Activated CD4-positive, alpha-beta T cell treated with anti-CD3 and anti-CD28 coated beads, Interleukin-2, amount 50 U/mL, for 48 hours (primary cell): Measurements from ENCODE around the gene PBX1.

ENCODE experiments used
- DNase-seq, 2 experiments: peaks; one replicate each; pipeline ENCODE4 v3.0.0-alpha.2; 2020

The PBX1 gene

GRCh38 chr1:164564378-164564777 is 5.4 kb downstream of the PBX1 start:
- no peak for DNase-seq

- no peak for DNase-seq
These were observed 6.4 kb downstream of the PBX1 start for GRCh38 chr1:164565357-164565756.

- DNase-seq, result no peak
These were observed 8.8 kb downstream of the PBX1 start for GRCh38 chr1:164567774-164568173.

DNA sequence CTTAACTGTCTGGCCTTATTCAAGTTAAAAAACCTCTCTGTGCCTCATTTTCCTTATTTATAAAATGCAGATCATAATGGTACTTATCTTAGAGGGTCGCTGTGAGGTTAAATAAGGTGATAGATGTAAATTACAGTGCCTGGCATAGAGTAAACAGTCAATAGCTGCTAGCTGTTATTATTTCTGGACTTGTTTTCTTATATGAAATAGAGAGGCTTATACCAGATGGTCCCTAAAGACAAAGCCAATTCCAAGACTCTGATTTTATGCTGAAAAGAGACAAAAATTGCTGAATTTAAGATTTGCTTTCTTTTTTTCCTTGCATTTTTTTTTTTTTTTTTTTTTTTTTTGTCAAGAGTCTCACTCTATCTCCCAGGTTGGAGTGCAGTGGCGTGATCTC is 10.3 kb downstream of the PBX1 start:
- no peak for DNase-seq

GRCh38 chr1:164569866-164570265 is 10.9 kb downstream of the PBX1 start:
- no peak for DNase-seq

- DNase-seq, result no peak
These were observed 12.3 kb downstream of the PBX1 start for GRCh38 chr1:164571333-164571732.

GRCh38 chr1:164575356-164575886 is 16.4 kb downstream of the PBX1 start:
- no peak for DNase-seq

DNA sequence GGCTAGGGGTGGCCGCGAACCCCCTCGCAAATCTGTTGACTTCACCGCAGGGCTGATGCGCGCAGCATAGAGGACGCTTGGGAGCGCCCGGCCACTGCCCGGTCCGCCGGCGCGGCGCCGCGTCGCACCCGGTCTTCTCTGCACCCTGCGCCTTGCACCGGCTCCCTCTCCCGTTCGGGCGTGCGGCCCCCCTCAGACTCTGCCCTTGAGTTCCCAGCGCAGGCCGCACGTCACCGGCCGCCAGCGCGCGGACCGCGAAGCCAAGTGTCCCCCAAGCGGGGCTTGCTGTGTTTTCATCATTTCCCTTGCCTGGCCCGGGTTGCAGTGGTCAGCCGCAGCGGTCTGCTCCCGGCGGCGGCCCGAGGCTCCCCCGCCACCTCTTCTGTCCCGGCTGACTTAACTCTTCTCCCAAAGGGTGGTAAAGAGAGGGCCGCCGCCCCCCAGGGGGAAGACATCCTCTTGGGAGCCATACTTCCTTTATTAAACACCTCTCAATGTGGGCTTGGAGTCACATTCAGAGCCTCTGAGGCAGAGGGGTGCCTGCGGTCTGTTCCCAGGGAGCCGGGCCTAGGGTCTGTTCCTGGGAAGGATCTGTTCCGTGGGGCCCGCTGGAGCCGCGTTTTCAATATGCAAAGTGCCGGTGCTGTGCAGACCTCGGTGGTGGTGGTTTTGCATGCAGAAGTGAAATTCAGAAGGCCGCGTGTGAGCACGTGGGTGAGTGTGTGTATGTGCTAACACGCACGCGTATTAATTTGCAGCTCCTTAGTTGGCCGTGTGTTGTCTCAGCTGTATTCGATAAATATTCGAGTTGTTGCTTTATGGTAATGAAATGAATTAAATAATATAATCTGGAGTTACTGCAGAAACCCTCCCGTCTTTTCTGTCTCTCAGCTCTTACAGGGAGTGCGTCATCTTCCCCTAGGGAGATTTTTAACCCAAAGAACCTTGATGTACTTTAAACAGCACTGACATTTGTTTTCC is 17.6 kb downstream of the PBX1 start:
- no peak for DNase-seq

- no peak for DNase-seq
These were observed 18.3 kb downstream of the PBX1 start for GRCh38 chr1:164577291-164577690.

- DNase-seq, result no peak
These were observed 19.7 kb downstream of the PBX1 start for GRCh38 chr1:164578479-164579200.

GRCh38 chr1:164579381-164579780 is 20.4 kb downstream of the PBX1 start:
- DNase-seq, result no peak

GRCh38 chr1:164581762-164582161 is 22.8 kb downstream of the PBX1 start:
- DNase-seq, result no peak

DNA sequence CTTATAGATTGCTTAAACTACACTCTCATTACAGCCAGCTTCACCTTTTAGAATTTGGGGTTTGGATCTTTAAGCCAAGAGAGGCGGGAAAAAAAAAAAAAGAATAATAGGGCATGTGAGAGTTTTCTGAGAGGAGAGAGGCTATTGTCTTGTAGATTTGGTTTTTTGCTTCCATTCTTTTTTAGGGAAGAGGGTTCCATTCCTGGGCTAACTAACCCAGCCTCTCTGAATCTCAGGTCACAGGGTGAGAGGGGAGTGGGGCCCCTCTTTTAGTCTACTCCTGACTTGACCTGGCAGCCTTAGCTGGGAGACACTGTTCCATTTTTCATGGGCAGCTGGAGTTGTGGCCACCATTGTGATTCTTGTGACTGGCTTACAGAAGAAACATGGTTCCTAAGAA is 24.2 kb downstream of the PBX1 start:
- DNase-seq, result no peak

DNA sequence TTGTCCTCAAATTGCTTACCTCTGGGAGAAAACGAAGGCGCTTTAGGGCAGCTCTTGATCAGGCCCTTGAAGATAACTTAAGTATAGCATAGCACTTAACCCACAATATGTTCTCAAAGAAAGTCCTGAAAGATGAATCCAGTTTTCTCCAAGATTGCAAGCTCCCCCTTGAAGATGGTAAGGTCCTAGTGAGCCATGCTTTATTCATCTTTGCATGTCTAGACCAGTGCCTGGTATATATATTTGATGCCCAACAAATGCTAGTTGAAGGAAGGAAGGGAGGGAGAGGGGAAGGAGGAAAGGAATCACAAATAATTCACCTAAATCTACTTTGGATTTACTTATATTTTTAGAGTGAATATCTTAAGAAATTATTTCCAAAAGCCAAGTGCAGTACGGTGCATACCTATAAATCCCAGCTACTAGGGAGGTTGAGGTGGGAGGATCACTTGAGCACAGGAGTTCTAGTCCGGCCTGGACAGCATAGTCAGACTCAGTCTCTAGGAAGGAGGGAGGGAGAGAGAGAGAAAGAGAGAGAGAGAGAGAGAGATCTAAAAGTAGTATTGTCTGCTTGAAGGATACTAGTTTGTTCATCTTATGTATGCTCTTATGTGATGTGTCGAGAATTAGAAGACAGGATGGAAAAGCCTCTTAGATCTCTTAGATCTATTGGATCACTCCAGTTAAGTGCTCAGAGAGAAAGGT is 25.0 kb downstream of the PBX1 start:
- DNase-seq, result no peak

GRCh38 chr1:164586591-164586990 is 27.6 kb downstream of the PBX1 start:
- DNase-seq, result no peak

DNA sequence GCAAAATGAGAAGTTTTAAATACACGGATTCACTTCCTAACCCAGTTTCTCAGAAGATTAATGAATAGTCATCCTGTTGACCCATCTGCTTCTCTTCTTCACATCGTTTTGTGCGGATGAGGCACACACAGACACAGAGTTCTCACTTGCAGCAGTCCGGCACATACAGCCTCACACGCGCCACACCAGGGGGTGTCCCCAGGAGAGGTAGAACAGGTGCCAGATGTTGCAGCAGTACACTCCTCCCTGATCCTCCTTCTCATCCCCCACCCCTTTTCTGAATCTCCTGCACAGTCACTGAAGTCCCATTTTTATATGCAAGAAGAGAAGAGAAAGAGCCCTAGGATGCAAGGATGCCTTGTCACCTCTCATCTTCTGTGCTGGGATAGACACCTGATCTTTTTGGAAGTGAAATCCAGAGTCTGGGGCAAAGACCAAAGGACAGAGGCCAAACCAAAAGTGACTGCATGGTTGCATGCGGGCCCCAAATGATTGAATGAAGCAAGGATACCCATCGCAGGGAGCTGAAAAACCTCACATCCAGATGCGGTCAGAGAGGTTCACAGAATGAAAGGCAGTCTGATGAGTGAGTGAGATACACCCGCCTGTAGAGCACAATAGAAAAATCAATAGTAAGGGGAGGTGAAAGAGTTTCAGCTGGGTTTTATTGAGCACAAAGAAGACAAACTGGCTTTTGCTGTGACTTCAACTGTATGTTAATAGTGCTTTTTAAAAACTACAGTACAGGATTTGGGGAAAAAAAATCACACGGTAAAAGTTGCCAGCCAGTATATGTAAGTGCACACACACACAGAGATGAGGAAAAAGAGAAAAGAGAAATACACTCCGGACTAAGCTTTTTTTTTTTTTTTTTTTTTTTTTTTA is 28.9 kb downstream of the PBX1 start:
- DNase-seq, result no peak

GRCh38 chr1:164588516-164589341 is 29.7 kb downstream of the PBX1 start:
- no peak for DNase-seq

DNA sequence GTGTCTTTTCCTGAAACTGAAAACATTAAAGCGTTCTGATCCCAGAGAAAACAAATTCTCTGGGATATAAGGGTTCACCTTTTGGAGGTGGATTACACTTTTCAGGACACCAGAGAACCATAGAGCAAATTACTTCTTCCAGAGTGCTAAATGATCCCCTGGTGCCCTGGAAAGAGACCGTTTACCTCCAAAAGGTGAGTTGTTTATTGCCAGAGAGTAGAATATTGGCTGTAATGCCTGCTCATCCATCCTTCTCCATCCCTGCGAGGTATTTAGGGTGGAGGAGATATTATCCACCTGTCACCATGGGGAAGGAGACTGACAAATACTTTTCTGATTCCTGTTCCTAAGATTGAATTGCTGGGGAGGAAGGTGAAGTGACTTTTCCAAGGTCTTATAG is 30.4 kb downstream of the PBX1 start:
- DNase-seq, result no peak

DNA sequence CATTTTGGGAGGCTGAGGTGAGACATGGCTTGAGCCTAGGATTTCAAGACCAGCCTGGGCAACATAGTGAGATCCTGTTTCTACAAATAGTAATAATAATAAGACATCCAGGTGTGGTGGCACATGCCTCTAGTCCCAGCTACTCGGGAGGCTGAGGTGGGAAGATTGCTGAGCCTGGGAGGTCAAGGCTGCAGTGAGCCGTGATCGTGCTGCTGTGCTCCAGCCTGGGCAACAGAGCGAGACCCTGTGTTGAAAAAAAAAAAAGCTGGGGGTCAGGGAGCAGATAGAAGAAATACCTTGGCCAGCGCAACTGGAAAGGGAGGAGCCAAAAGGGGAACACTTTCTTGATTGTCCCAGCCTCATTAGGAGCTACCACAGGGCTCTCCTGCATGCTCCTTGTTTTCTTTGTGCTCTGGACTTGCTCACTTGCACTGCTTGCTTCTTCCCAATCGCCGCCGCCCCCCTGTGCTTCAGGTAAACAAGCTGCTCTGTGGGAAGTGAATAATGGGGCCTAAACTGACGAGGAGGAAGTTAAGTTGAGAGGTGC is 31.1 kb downstream of the PBX1 start:
- no peak for DNase-seq

DNA sequence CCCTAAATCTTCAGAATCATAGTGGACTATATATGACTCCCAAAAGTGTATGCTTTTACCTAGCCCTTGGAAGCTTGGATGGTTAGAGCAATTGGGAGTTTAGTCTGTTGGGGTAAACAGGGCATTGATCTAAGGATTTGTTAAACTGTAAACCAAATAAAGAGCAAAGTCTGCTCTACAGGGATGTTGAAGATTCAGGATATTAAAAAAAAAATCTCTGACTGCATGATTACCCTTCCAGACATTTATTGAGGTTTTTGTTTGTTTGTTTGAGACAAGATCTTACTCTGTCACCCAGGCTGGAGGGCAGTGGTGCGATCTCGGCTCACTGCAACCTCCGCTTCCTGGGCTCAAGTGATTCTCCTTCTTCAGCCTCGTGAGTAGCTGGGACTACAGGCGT is 31.6 kb downstream of the PBX1 start:
- DNase-seq, result no peak

DNA sequence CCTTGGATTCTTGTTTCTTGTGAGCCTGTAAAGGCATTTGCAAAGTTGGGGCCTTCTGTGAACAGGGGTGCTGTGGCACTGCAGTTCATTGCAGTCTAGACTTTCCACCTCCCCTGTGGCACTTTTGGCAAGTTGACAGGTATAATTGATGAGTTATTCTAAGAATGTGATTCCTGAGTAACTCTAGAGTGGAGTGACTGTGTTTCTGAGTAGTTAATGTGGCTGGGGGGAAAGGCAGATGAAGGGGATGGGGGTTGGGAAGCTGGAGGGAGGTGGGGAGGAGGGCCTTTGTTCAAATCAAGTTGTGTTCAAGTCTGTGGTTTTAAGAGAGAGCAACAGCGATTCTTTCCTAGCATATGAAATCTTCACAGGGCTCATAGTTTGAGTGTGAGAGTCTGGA is 32.9 kb downstream of the PBX1 start:
- no peak for DNase-seq
